ENCODE results near the gene YIPF5. TPM values are rescaled to one million over a fixed set of nuclear protein-coding genes. Genes with fewer than 3 reads are reported as not detected.

YIPF5 gene
- total and polyA plus RNA-seq, 12 donors: 5.3 to 77.9 (median 49.7) TPM

GRCh38 chr5:144209361-144209760, 38.9 kb upstream of the YIPF5 start:
- WGBS, 4 donors: 65 to 74% (median 67%) methylated on average over 4 of the region's 4 CpGs
- TF ChIP-seq POLR2A (IDR thresholded peaks at IDR 0.05) (no peak), CTCF (IDR thresholded peaks at IDR 0.05) (no peak)
- Histone ChIP-seq H3K4me1 (replicated peaks in 1 of 2) (no peaks in the 10 kb centered on the region), H3K9me3 (replicated peaks in 1 of 3) (no peaks in the 10 kb centered on the region), H3K36me3 (replicated peaks in 1 of 2) (no peaks in the 10 kb centered on the region), H3K27me3 (peaks cover 17% of the 10 kb centered on the region), H3K4me3 (no peak overlapping the region), H3K27ac (no peak overlapping the region)
- intact Hi-C loops (cut with DNase I): loop anchor here in 1 of 2 donors (10.0 kb wide), 1 partner anchor 1835 kb away; no protein-coding TSS in a partner anchor
- no peak for DNase-seq

DNA sequence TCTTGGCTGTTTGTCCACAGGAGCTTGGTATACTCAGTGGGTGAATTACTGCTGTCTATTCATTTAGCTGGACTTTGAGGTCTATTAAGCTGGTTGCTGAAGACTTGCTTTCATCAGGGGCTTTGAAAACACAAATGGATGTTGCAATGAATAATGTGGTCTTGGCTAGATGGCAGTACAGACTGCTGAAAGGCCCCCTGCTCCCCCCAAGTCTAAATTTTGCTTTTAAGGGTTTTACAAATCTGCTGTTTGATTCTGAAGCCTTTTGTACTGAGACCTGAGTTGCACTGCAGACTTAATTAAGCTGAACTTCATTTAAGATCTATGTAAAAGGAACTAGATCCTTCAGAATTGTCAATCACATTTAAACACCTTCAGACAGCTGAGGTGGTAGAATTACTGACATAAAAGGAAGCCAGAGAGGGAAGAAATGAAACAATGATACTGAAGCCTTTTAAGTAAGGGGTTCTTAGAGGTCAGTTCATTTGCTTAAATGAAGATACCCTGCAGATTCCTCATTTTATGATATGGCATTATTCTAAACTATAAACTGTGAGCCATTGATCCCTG, 37.5 kb upstream of the YIPF5 start:
- intact Hi-C loops (cut with DNase I): loop anchor here in 1 of 2 donors (10.0 kb wide), 1 partner anchor 1837 kb away; no protein-coding TSS in a partner anchor
- DNase-seq: no peak
- H3K36me3 ChIP-seq (replicated peaks in 1 of 2): no peaks in the 10 kb centered on the region
- no peaks in the 10 kb centered on the region for H3K4me1 ChIP-seq (replicated peaks in 1 of 2)
- no peak overlapping the region for H3K4me3 ChIP-seq
- peaks cover 0 to 3% (median 0%) of the 10 kb centered on the region in 3 donors for H3K9me3 ChIP-seq (replicated peaks in 1 of 3)
- TF ChIP-seq POLR2A (IDR thresholded peaks at IDR 0.05) (no peak), CTCF (IDR thresholded peaks at IDR 0.05) (no peak)
- peaks cover 17% of the 10 kb centered on the region for H3K27me3 ChIP-seq
- no peak overlapping the region for H3K27ac ChIP-seq

GRCh38 chr5:144206141-144206540, 35.7 kb upstream of the YIPF5 start:
- H3K27ac ChIP-seq: no peak overlapping the region
- no peaks in the 10 kb centered on the region for H3K36me3 ChIP-seq (replicated peaks in 1 of 2)
- no peaks in the 10 kb centered on the region for H3K4me1 ChIP-seq (replicated peaks in 1 of 2)
- peaks cover 0 to 3% (median 0%) of the 10 kb centered on the region in 3 donors for H3K9me3 ChIP-seq (replicated peaks in 1 of 3)
- 24 to 41% (median 35%) methylated on average over 2 of the region's 2 CpGs for WGBS, 4 donors
- H3K27me3 ChIP-seq: peaks cover 17% of the 10 kb centered on the region
- no peak overlapping the region for H3K4me3 ChIP-seq
- DNase-seq: no peak
- TF ChIP-seq POLR2A (IDR thresholded peaks at IDR 0.05): no peak
- no peak for TF ChIP-seq CTCF (IDR thresholded peaks at IDR 0.05)
- intact Hi-C loops (cut with DNase I): loop anchor here in 1 of 2 donors (10.0 kb wide), 1 partner anchor 1839 kb away; no protein-coding TSS in a partner anchor

DNA sequence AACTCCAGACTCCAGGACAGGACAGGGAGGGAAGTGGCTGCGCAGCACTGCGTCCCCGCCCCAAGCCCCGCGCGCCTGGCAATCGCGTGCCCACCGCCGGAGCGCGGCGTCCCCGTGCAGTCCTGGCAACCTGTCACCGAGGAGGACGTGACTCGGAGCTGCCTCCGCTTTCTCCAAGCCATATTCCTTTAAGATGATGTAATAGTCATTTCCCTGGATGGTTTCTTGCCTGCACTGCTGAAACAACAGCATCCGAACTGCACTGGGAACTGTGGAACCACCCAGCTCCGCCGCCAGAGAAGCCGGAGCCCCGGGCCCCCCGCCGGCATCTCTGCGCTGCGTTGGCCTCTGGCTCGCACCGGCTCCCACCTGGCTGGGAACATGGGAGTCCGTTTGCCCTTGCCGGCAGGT, 34.7 kb upstream of the YIPF5 start:
- Histone ChIP-seq H3K4me1 (replicated peaks in 1 of 2) (no peaks in the 10 kb centered on the region), H3K36me3 (replicated peaks in 1 of 2) (no peaks in the 10 kb centered on the region), H3K4me3 (no peak overlapping the region), H3K27ac (no peak overlapping the region), H3K9me3 (replicated peaks in 1 of 3) (peaks cover 0 to 3% (median 0%) of the 10 kb centered on the region in 3 donors), H3K27me3 (peaks cover 17% of the 10 kb centered on the region)
- peak in 1 of 7 donors; percentile 55 for DNase-seq
- TF ChIP-seq POLR2A (IDR thresholded peaks at IDR 0.05) (no peak), CTCF (IDR thresholded peaks at IDR 0.05) (no peak)
- 1 to 2% (median 2%) methylated on average over 8 to 31 of the region's 31 CpGs for whole genome bisulfite sequencing, 4 donors
- intact Hi-C loops (cut with DNase I): loop anchor here in 1 of 2 donors (10.0 kb wide), 1 partner anchor 1840 kb away; no protein-coding TSS in a partner anchor
